ENCODE results near the gene PAX5.

PAX5 gene

DNA sequence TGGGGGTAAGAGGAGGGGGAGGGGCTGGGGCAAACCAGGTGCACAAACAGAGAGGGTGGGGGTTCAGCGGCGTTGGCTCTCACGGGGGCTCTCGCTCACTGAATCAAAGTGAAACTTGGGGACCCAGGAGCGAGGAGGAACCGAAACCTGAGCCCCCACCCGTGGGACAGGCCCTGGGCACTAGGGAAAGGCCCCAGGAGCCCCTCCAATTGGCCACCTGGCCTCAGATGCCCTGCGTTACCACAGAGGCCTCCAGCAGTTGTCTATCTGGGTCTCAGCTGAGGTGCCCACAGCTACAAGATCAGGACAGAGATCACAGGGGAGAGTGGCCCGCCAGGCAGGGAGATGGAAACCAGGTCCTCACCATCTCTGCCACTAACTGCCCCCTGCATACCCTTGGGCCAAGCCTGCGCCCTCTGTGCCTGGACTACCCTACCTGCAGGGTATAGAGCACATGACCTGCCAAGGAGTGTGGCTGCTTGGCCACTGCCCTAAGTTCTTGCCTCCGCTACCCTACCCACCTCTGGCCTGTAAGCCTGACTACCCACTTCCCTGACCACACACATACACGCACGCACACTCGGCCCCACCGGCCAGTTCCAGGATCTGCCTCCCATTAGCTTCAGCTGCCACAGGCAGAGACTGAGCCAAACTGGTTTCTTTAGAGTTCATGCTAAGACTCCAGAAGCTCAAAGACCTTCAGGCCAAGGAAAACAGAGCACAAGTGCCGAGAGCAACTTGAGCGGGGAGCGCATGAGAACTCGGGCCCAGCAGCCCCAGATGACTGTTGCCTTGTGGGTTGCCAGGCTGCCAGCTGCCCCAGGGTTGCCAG lies 39.9 kb downstream of the PAX5 start:
- DNase-seq (ENCODE audit: insufficient read length, low spot score): no peak
- no peak for FAIRE-seq
- no peak for TF ChIP-seq POLR2A (IDR thresholded peaks at IDR 0.05; ENCODE audit: low read depth, low read length)

DNA sequence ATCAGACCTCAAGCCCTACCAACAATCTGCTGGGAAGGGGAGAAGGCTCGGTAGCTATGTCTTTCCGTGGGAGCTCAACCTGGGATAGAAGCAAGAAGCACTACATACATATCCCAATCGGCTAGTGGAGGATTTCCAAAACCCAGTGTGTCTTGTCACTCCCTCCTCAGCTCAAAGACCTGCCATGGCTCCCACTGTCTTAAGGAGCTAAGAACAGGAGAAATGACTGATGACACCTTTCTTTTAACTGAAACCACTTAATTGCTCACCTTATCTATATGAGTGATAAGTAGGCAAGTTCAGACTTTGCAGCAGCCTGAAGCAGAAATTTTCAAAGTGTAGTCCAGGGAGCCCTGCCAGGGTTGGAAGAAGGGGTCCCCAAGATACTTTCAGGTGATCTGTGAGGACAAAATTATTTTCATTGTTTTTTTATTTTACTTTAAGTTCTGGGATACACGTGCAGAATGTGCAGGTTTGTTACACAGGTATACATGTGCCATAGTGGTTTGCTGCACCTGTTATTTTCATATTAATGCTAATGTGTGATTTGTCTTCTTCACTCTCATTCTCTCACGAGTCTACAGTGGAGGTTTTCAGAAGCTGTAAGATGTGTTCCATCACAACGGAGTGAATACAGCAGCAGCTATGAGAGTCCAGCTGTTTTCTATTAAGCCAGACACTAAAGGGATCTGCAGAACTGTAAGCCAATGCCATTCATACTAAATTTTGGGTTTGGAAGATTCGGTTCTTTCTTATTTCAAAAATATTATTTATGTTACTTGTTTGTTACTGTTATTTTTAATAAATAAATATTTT lies 41.4 kb downstream of the PAX5 start:
- TF ChIP-seq POLR2A (IDR thresholded peaks at IDR 0.05; ENCODE audit: low read depth, low read length): no peak
- no peak for DNase-seq (ENCODE audit: insufficient read length, low spot score)
- no peak for FAIRE-seq

DNA sequence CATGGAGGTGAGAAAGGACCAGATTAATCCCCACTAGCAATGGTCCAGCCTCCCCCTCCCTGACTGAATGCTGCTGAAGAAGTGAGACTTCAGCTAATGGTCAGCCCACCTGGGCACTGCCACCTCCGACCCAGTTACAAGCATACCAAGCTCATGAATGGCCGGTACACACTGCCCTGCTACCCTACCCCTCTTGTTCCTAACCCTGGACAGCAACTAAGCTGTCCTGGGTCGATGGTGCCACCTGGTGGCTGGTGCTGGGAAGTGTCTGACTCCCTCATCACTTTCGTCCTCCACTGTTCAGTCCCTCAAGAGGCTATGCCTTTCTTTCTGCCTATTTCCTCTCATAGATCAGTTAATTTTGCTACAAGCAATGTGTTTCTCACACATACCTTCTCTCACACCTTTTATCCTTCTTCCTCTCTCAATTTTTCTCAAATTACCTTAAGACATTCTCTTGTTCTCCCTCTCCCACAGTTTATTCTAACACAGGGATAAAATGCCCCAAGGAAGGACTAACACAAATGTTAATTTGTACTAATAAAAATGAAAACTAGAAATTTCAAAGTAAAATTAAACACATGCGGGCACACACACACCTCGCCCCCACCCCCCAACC lies 42.4 kb downstream of the PAX5 start:
- FAIRE-seq: no peak
- TF ChIP-seq POLR2A (IDR thresholded peaks at IDR 0.05; ENCODE audit: low read depth, low read length): no peak
- DNase-seq (ENCODE audit: insufficient read length, low spot score): no peak

DNA sequence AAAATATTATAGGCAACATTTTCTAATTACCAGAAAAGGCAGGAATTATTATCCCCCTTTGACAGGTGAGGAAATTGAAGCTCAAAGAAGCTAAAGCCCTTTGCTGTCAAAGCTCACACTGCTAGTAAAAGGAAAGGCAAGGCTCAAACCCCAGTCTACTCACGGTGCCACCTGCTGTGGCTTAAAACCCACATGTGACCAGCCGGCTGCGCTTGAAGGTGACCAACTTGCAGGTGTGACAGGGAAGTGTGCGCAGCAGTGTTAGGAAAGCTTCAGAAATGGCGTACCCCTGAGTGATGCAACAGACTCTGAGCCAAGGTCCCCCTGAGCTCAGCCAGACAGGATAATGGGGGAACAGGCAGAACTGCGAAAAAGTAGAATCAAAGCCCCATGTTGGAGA lies 45.2 kb downstream of the PAX5 start:
- FAIRE-seq (no peak), DNase-seq (ENCODE audit: insufficient read length, low spot score) (no peak)
- no peak for TF ChIP-seq POLR2A (IDR thresholded peaks at IDR 0.05; ENCODE audit: low read depth, low read length)

DNA sequence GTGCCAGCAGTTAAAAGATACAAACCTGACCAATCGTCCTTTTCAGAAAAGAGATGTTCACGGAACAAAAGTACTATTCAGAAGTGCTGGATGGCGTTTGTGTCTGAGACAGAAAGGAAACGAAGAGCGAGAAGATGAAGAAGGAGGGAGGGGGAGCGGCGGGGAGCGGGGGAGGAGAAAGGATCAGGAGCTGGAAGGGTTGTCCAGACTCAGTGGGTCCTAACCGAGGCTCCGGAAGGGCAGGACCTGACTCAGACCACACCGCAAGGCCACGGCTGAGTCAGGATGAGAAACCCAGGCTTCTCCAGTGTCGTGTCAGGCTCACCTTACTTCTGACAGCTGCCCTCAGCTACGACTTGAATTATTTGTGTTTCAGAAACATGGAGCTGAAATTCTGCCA lies 46.2 kb downstream of the PAX5 start:
- TF ChIP-seq POLR2A (IDR thresholded peaks at IDR 0.05; ENCODE audit: low read depth, low read length): no peak
- FAIRE-seq (no peak), DNase-seq (ENCODE audit: insufficient read length, low spot score) (no peak)

DNA sequence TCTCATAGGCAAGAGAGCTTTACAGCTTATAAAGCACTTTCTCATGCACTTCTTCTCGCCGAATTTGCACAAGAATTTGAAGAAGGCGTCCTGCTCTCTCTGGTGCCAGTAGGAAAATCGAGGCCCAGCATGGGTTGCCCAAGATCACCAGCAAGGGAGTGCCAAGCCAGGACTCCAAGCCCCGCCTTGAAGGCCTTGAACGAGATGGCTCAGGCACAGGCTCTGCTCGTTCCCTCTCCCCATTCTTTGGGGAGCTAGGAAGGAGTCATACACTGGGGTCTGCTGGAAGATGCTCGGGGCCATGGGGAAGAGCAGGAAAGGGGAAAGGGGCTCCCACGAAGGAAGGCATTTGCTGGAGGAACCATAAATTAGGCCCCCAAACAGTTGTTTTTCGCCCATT lies 46.7 kb downstream of the PAX5 start:
- FAIRE-seq: no peak
- no peak for TF ChIP-seq POLR2A (IDR thresholded peaks at IDR 0.05; ENCODE audit: low read depth, low read length)

DNA sequence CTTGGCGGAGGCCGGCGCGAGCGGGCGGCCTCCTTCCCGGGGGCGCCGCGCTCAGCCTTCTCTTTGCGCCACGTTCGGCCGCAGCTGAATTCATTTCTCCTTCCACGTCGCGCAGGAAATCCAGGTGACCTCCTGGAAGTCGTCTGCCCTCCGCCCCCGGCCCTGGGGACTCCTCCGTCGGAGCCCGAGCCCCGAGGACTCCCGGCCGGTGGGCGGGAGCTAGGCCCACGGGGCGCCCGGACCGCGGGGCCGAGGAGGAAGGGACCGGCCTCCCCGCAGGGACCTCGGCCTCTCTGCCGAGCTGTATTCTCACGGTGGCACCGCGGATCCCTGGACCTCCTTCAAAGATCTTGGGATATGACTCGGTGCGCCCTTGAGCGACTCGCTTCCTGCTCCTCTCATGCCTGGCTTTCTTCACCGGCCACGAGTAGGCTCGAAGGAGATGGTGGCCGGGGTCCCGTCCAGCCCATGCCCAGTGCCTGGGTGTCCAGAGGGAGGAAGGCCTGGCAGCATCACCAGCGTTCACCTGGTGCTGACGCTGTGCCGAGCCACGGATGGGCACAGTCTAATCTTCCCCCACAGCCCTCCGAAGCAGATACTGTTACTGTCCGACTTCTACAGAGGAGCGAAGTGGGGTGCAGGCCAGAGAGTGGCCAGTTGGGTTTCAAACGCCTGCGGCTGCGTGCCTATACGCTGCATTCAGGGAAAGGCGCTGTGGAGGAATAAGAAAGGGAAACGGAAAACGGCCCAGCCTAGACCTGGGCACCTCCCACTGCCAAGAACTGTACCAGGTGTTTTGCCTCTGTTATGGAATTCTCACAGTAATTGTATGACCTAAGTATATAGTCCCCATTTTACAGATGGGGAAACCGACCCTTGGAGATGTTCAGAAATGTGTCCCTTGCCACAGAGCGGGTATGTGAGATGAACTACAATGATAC lies 47.3 kb downstream of the PAX5 start:
- no peak for DNase-seq (ENCODE audit: insufficient read length, low spot score)

More for the DNA sequence above, 46.7 kb downstream of the PAX5 start:
- no peak for DNase-seq (ENCODE audit: insufficient read length, low spot score)

DNA sequence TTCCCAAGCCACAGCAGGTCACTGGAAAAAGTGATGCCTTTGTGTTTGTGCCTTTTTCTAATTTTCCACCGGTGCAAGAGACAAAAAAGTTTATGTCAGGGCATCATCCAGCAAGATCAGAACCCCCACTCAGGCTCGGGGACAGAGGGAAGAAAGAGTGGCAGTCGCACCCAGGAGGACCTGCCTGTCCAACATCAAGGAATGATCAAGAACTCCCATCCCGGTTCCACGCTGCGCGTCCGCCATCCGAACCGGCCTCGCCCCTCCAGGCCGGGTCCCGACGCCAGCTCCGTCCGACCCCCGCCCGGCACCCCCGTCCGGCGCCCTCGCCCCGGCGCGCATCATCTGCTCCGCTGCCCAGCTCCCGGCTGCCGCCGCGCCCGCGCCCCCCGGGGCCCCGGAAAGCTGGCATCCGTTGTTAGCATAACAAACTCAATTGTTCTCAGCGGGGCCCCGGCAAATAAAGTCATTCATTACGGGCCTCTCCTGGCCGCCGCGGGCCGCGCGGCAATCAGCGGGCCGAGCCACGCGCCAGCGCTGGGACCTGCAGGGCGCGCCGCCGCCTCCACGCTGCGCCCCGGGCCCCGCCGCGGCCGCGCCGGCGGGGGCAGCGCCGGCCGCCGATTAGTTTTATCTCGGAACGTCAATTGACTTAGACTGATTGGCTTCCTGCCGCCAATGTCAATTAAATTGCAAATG lies 48.1 kb downstream of the PAX5 start:
- DNase-seq (ENCODE audit: insufficient read length, low spot score) (no peak), FAIRE-seq (no peak)
- TF ChIP-seq POLR2A (IDR thresholded peaks at IDR 0.05; ENCODE audit: low read depth, low read length): no peak

More for the DNA sequence above, 47.3 kb downstream of the PAX5 start:
- FAIRE-seq: no peak
- TF ChIP-seq POLR2A (IDR thresholded peaks at IDR 0.05; ENCODE audit: low read depth, low read length): no peak

DNA sequence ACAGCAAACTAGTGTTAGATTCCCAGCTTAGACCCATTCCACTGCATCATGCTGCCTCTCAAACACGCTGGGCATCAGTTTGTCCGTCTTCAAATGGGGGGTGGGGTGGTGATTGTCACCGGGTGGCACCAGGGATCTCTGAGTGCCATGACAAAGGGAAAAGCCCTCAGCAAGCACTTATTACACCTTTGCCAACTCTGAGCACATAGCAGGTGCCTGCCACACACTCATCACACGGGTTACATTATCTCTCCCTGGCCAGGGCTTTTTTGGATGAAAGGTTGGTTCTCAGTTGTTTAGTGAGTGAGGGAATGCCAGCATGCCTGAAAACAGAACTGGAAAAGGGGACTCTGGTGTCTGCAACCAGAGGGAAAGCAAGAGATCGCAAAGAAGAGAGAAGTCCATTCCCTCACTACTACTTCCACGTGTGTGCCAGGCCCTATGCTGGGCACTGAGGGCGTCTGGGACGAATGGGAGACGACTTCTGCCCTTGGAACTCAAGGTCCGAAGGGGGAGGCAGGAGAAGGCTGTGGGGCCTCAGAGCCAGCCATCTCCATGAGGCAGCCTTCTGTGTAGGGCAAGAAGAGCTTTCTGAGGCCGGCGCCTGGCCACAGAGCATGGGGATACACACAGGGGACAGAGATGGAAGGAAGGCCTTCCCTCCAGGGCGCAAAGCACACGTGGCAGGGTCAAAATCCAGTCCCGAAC lies 48.9 kb downstream of the PAX5 start:
- FAIRE-seq (no peak), DNase-seq (ENCODE audit: insufficient read length, low spot score) (no peak)
- TF ChIP-seq POLR2A (IDR thresholded peaks at IDR 0.05; ENCODE audit: low read depth, low read length): no peak

DNA sequence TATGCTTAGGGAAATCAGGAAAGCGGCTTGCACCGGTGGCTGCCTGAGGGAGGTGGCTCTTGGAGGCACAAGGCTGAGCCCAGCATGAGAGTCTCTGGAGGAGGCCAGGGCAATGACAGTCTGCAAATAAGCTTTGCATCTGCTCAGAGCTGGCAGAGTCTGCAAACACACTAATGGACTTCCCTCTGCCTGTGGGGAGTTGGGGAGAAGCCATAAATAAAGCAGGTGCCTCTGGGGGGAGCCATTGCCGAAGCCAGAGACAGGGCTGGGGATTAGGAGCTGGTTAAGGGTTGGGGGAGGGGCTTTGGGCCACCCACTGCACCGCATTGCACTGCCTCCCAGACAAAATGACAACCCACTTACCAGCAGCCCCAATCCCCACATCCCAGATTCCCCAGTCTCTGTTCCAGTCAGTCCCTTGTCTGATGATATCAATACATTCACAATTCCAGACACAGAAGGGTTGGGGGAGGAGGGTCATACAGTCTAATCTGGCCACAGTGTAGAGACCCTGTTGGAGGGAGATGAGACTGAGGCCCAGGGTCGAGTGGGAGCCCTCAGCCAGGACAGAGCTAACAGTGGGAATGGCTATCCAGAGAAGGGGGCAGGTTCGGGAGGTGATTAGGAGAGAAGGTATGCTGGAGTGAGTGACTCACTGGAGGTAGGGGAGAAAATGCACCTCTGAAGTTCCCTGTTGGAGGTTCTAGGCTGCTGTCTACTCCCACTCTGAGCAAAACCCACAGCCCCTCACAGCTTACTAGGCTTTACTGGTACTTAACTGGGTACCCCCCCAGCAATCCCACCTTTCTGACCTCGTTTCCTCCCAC lies 53.7 kb downstream of the PAX5 start:
- no peak for TF ChIP-seq POLR2A (IDR thresholded peaks at IDR 0.05; ENCODE audit: low read depth, low read length)
- FAIRE-seq (no peak), DNase-seq (ENCODE audit: insufficient read length, low spot score) (no peak)

DNA sequence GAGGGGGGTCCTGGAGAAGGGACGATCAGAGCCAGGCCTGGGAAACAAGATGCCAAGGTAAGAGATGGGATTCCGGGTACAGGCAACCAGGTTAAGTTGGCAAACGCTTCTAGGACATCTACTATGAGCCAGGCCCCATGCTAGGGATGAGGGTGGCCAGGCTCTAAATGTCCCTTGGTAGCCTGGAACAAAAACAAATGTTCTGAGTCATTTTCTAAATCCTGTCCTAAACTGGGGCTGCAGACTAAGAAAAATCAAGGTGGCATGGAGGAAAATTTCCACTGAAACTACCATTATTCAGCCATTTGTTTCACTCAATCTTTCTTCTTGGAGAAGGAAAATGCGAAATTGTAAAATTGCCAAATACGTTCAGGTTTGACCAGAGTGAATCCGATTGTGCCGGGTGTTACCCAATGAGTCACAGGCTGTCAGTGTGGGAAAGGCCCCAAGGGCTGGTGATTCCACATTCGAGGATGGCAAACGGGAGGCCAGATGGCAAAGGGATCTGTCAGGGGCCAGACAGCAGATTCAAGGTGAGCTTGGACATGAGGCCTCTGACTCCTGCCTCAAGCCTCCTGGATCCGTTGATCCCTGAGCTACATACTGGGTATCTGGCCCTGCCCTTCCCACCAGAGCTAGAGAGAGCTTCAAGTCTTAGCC lies 57.6 kb downstream of the PAX5 start:
- peak; percentile 52 for FAIRE-seq
- no peak for TF ChIP-seq POLR2A (IDR thresholded peaks at IDR 0.05; ENCODE audit: low read depth, low read length)
- DNase-seq (ENCODE audit: insufficient read length, low spot score): peak; percentile 68
